Ectodermal cell (in vitro differentiated cells): Measurements from ENCODE around the gene MUC12.
"Not testable (repeated sequence)": the region's sequence is repeated elsewhere in the genome, so short reads cannot be mapped to it uniquely, and the experiment has no call there.

Experiments used
- H3K27ac ChIP-seq: 2 replicates; pipeline ENCODE4 v1.7.0; 2013; ENCODE audit warnings: mild to moderate bottlenecking, low read depth, low read length; ENCODE audit not compliant: insufficient read depth, poor library complexity, severe bottlenecking
- H3K27me3 ChIP-seq: 2 replicates; pipeline ENCODE4 v1.7.0; 2013; ENCODE audit warnings: mild to moderate bottlenecking, low read length; ENCODE audit not compliant: insufficient read depth, control insufficient read depth, poor library complexity, severe bottlenecking
- H3K36me3 ChIP-seq: one replicate; pipeline ENCODE4 v1.7.0; 2013; ENCODE audit warnings: low read length; ENCODE audit not compliant: control insufficient read depth, insufficient read depth
- H3K4me1 ChIP-seq: one replicate; pipeline ENCODE4 v1.7.0; 2013; ENCODE audit warnings: low read length; ENCODE audit not compliant: control insufficient read depth, insufficient read depth
- H3K4me3 ChIP-seq: 2 replicates; pipeline ENCODE4 v1.7.0; 2013; ENCODE audit warnings: low read depth, low read length, control low read depth; ENCODE audit not compliant: insufficient read depth
- H3K9me3 ChIP-seq: 2 replicates; pipeline ENCODE4 v1.7.0; 2013; ENCODE audit warnings: mild to moderate bottlenecking, low read length, moderate library complexity; ENCODE audit not compliant: control insufficient read depth
- WGBS, 2 experiments: methylation state at CpG; one replicate each; pipeline ENCODE4 v1.1.7; 2013; ENCODE audit warnings: missing lambda C conversion rate in 2 of 2; 5-methylcytosine and 5-hydroxymethylcytosine counted together

MUC12 gene

GRCh38 chr7:100985033-100985797 lies 15.8 kb downstream of the MUC12 start:
- not testable (repeated sequence) for H3K36me3 ChIP-seq, H3K4me3 ChIP-seq, H3K9me3 ChIP-seq, H3K4me1 ChIP-seq, H3K27me3 ChIP-seq, H3K27ac ChIP-seq
- WGBS, 2 experiments: 86 to 89% methylated on average over 4 of the region's 4 CpGs

GRCh38 chr7:100991631-100992030 lies 22.3 kb downstream of the MUC12 start:
- Histone ChIP-seq H3K4me1 (no peaks in the 10 kb centered on the region), H3K27me3 (no peaks in the 10 kb centered on the region), H3K36me3 (no peaks in the 10 kb centered on the region), H3K27ac (no peak overlapping the region), H3K9me3 (no peaks in the 10 kb centered on the region), H3K4me3 (no peak overlapping the region)
- WGBS, 2 experiments: 93 to 94% methylated on average over 9 of the region's 9 CpGs

- H3K4me1 ChIP-seq, H3K27ac ChIP-seq, H3K4me3 ChIP-seq, H3K9me3 ChIP-seq, H3K27me3 ChIP-seq, H3K36me3 ChIP-seq: not testable (repeated sequence)
- 90 to 91% methylated on average over 8 of the region's 12 CpGs for WGBS, 2 experiments
Observed at GRCh38 chr7:100992280-100992679, 22.9 kb downstream of the MUC12 start.

GRCh38 chr7:100994671-100995070 lies 25.3 kb downstream of the MUC12 start:
- not testable (repeated sequence) for H3K27ac ChIP-seq, H3K4me3 ChIP-seq, H3K9me3 ChIP-seq, H3K36me3 ChIP-seq, H3K4me1 ChIP-seq, H3K27me3 ChIP-seq
- WGBS, 2 experiments: no CpG with 5 or more reads among the region's 9 CpGs

- 76 to 93% methylated on average over 2 to 3 of the region's 10 CpGs for WGBS, 2 experiments
- not testable (repeated sequence) for H3K27ac ChIP-seq, H3K27me3 ChIP-seq, H3K4me3 ChIP-seq, H3K9me3 ChIP-seq, H3K36me3 ChIP-seq, H3K4me1 ChIP-seq
Observed at GRCh38 chr7:100998530-100998929, 29.2 kb downstream of the MUC12 start.

- H3K4me3 ChIP-seq, H3K9me3 ChIP-seq, H3K27me3 ChIP-seq, H3K36me3 ChIP-seq, H3K4me1 ChIP-seq, H3K27ac ChIP-seq: not testable (repeated sequence)
- WGBS, 2 experiments: no CpG with 5 or more reads among the region's 9 CpGs
Observed at GRCh38 chr7:100999334-100999733, 30.0 kb downstream of the MUC12 start.

GRCh38 chr7:101000025-101000424 lies 30.7 kb downstream of the MUC12 start:
- H3K4me3 ChIP-seq, H3K27ac ChIP-seq, H3K4me1 ChIP-seq, H3K27me3 ChIP-seq, H3K9me3 ChIP-seq, H3K36me3 ChIP-seq: not testable (repeated sequence)
- WGBS, 2 experiments: 88 to 95% methylated on average over 5 to 6 of the region's 10 CpGs

GRCh38 chr7:101002333-101002732 lies 33.0 kb downstream of the MUC12 start:
- WGBS, 2 experiments: no CpG with 5 or more reads among the region's 8 CpGs
- H3K4me1 ChIP-seq, H3K36me3 ChIP-seq, H3K4me3 ChIP-seq, H3K9me3 ChIP-seq, H3K27ac ChIP-seq, H3K27me3 ChIP-seq: not testable (repeated sequence)

GRCh38 chr7:101007361-101007760 lies 38.0 kb downstream of the MUC12 start:
- not testable (repeated sequence) for H3K4me3 ChIP-seq, H3K9me3 ChIP-seq, H3K27me3 ChIP-seq, H3K36me3 ChIP-seq, H3K27ac ChIP-seq, H3K4me1 ChIP-seq
- 86 to 92% methylated on average over 2 of the region's 2 CpGs for WGBS, 2 experiments

GRCh38 chr7:101009629-101010028 lies 40.3 kb downstream of the MUC12 start:
- H3K36me3 ChIP-seq: no peaks in the 10 kb centered on the region
- WGBS, 2 experiments: 92 to 94% methylated on average over 5 of the region's 5 CpGs
- H3K9me3 ChIP-seq: no peaks in the 10 kb centered on the region
- H3K27ac ChIP-seq: no peak overlapping the region
- H3K4me1 ChIP-seq: no peaks in the 10 kb centered on the region
- H3K27me3 ChIP-seq: no peaks in the 10 kb centered on the region
- no peak overlapping the region for H3K4me3 ChIP-seq

- Histone ChIP-seq H3K4me1 (peaks cover 9% of the 10 kb centered on the region), H3K4me3 (no peak overlapping the region), H3K9me3 (no peaks in the 10 kb centered on the region), H3K27me3 (no peaks in the 10 kb centered on the region), H3K36me3 (no peaks in the 10 kb centered on the region), H3K27ac (no peak overlapping the region)
- 92% methylated on average over 6 of the region's 6 CpGs for WGBS, 2 experiments
Observed at GRCh38 chr7:101012931-101013330, 43.6 kb downstream of the MUC12 start.
